GM03348 (cell line): Measurements from ENCODE around the gene ST6GALNAC1.

Source experiments
- DNase-seq: peaks from one replicate; pipeline ENCODE4 v3.0.0; 2012; ENCODE audit warnings: low spot score

Gene ST6GALNAC1, protein sequence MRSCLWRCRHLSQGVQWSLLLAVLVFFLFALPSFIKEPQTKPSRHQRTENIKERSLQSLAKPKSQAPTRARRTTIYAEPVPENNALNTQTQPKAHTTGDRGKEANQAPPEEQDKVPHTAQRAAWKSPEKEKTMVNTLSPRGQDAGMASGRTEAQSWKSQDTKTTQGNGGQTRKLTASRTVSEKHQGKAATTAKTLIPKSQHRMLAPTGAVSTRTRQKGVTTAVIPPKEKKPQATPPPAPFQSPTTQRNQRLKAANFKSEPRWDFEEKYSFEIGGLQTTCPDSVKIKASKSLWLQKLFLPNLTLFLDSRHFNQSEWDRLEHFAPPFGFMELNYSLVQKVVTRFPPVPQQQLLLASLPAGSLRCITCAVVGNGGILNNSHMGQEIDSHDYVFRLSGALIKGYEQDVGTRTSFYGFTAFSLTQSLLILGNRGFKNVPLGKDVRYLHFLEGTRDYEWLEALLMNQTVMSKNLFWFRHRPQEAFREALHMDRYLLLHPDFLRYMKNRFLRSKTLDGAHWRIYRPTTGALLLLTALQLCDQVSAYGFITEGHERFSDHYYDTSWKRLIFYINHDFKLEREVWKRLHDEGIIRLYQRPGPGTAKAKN

DNA sequence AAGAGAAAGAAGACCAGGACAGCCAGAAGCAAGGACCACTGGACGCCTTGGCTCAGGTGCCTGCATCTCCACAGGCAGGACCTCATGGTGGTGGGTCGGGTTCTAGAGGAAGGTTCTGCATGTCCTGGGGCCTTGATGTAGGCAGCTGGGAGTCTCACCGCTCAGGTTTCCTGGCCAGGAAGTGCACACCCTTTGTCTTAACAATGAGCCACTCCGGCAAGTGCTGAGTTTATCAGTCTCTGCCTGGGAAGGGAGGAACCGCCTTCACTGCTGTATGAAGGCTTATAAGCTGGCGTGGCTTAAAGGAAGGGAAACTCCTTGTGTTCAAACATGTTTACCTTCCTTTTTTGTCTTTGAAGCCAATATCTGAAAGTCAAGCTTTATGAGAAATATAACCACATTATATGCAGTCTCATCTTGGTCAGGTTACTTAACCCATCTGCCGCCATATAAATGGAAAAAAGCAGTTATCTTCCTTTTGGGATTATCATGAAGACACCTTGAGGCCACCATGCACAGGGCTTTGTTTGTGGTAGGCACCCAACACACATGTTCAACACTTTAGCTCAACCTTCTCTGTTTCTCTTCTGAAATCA is at the start of gene ST6GALNAC1:
ST6GALNAC1 (minus strand) TSS at position 205 of the 596 bp plus-strand sequence; CDS start at position 86, 119 bp downstream.
- DNase-seq, result no peak

DNA sequence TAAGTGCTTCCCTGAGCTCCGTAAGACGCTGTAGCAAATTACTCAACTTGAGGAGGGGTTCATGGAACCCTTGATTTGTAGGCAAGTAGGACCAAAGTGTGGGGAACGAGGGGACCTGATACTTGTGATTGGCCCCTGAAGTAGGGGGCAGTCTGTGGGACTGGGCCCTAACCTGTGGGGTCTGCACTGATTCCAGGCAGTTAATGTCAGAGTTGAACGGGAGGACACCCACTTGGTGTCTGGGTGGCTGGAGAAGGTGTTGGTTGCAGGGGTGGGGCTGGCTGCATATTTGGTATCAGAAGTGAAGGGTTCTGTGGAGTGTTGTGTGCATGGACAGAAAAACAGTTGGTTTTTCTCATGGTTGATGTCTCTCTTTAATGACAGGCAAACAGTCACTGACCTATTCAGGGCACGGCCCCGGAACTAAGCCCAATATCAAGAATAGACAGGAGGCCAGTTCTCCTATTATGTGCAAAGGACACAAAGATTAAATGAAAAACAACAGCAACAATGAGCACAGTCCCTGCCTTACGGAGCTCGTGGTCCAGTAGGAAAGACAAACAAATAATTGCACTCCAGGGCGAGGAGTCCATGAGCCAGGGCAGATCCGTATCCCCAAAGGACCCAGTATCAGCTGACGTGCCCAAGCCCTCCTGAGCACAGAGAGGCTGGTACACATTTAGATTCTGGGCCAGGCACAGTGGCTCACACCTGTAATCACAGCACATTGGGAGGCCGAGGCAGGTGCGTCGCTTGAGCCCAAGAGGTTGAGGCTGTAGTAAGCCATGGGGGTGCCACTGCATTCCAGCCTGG is 48.0 kb upstream of the ST6GALNAC1 start:
- DNase-seq, result no peak

DNA sequence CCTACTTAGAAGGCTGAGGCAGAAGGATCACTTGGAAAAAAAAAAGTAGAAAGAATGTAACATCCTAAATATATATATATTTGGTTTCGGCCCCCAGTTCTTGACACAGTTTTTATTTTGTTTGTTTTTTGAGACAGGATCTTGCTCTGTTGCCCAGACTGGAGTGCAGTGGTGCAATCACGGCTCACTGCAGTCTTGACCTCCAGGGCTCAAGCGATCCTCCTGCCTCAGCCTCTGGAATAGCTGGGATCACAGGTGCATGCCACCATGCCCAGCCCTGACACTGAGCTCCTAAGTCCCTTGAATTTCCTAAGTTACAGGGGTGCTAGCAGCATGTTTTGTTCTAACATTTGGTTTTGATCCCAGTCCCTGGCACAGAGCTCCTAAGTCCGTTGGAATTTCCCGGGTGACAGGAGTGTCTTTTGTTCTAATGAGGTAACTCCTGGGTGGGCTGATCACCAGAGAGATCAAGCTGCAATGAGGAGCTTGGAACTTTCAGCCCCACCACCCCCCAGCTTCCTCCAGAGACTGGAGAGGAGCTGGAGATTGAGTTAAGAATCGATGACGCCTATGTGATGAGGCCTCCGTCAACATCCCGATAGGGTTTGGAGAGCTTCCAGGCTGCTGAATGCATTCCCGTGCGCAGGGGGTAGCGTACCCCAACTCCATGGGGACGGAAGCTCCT is 47.2 kb upstream of the ST6GALNAC1 start:
- no peak for DNase-seq

DNA sequence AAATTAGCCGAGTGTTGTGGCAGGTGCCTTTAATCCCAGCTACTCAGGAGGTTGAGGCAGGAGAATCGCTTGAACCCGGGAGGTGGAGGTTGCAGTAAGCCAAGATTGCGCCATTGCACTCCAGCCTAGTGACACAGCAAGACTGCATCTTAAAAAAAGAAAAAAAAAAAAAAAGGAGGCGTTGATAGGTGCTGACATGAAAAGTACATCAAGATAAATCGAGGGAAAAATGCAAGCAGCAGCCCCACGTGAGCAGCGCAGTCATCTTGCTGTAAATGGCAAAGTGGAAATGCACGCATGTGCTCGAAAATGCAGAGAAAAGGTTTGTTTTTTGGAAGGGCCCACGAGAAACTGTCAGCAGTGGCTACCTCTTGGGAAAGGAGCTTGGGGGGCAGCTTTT is 46.3 kb upstream of the ST6GALNAC1 start:
- no peak for DNase-seq

DNA sequence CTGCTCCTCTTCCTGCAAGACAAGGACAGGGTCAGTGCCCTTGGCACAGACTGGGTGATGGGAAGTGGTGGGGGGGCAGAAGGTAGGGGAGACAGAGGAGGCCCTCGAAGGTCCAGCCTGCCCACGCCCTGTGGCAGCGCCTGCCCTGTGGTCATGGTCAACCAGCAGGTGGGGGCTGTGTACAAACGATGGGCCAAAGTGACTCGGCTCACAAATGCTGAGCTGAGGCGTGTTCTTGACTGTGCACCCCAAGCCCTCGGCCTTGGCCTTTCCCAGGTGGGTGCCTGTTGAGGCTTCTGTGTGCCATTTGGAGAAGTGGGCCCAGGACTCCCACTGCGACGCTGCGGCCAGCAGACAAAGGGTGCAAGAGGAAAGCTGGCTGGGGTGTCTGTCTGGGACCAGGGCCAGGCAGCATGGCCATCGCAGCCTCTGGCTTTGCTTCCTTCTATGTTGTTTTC is 44.6 kb upstream of the ST6GALNAC1 start:
- DNase-seq, result no peak

DNA sequence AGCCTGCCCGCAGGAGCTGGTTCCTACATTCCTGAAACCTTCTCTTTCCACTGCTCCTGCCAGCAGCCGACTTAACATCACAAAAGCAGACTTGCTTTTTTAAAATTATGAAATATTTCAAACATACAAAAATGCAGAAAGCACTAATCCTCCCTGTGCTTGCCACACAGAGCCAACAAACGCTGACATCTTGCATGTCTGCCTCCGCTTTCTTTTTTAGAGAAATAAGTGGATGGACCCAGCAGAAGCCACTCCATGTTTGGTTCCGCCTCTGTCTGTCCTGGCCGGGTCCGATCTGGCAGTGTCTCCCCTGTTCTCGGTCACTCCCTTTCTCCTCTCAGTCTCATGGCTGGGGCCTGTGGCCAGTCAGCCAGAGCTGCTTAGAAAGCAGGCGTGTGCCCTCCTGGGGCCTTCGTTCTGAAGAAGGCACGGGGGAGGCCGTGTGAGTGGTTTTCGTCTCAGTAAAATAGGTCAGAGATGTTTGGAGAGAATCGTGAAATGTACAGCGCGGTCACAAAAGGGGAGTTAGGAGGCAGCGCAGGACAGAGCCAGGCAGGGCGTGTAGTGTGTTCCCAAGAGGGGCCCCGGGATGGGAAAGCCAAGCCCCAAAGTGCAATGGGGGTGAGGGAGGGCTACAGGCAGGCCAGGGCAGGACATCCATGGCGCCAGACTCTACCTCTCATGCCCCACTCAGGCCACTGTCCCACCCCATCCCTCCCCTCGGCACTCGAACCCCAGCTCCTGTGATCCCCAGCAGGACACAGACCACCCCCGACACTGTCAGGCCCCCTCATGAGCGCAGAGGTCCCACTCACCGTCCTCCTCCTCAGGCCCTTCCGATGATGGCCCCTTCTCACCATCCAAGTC is 44.0 kb upstream of the ST6GALNAC1 start:
- peak; percentile 73 for DNase-seq

DNA sequence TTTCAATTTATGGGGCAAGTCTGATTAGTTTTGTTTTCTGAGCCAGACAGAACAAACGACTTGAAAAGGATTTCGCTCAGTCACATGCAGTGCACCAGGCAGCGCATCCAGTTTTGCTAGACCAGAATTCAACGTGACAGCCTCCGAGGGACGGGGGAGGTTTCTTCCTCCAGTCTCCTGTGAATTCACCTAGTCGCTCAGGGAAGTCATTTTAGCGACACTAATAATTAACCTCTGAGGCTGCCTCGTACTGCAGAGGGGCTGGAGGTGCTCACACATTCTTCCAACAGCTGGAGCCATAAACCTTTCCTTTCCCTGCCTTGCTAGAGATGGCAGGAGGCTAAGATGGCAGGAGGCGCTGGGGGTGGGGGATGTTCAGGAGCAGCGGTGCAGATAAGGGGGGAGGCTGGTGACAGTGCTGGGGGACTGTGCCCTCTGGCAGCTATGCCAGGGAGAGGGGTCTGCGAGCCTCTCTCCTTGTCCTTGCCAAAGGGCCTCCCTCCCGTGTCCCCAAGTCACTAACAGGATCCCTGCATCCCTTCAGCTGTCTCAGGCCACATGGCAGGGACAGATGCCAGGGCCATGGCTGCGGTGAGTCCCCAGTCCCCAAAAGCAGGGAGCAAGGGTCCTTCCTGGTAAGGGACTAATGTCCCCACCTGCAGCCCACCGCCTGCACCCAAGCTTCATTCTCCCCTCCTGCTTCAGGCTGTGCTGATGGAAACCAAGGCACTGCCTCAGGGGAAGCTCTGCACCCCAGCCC is 43.2 kb upstream of the ST6GALNAC1 start:
- no peak for DNase-seq

DNA sequence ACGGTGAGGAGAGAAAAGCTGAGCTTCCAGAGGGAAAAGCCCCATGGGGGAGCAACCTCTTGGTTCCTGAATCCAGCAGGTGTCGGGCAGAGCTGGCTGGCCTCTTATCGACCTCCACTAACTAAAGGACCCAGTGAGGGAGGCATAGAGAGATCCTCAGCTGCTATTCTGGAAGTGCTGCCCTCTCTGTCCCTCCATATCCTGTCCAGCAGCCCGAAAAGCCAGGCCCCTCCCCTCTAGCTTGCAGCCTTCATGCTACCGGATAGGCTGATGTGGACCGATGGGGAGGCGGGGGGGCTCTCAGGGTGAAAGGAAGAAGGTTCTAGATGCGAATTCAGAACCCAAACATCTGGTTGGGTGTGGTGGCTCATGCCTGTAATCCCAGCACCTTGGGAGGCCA is 42.3 kb upstream of the ST6GALNAC1 start:
- DNase-seq, result no peak

DNA sequence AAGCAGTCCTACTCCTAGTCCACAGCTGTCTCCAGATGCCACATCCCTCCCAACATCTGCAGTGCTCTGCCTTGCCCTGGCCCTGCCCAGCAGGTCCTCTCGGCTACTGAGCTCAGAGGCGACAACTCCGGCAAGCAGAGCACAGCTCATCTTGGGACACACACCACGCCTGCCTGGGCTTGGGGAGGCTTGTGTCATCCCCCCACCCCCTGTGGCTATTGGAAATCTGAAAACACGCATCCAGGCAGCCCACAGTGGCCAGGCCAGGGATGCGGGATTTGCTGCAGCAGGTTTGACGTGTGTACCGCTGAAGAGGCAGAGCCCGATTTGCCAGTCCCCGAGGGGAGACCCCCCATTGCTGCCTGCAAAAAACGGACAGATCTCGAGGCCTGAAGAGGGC is 41.8 kb upstream of the ST6GALNAC1 start:
- DNase-seq, result no peak

DNA sequence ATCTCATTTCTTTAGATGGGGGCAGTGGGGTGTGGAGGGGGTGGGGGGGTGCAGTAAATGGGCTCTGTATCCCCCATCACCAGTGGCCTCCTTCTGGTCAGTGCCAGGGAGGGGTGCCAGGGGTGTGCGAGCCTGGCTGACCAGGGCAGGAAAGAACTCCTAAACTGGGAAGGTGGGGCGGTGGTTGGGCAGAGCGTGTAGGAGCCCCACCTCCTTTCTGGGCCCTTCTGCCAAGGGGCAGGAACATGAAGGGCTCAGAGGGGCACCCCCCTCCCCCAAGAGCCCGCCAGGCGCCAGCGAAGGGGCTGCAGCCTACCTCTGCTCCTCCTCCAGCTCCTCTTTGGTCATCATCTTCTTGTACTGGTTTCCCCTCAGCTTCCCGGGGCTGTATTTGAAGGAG is 41.2 kb upstream of the ST6GALNAC1 start:
- no peak for DNase-seq

DNA sequence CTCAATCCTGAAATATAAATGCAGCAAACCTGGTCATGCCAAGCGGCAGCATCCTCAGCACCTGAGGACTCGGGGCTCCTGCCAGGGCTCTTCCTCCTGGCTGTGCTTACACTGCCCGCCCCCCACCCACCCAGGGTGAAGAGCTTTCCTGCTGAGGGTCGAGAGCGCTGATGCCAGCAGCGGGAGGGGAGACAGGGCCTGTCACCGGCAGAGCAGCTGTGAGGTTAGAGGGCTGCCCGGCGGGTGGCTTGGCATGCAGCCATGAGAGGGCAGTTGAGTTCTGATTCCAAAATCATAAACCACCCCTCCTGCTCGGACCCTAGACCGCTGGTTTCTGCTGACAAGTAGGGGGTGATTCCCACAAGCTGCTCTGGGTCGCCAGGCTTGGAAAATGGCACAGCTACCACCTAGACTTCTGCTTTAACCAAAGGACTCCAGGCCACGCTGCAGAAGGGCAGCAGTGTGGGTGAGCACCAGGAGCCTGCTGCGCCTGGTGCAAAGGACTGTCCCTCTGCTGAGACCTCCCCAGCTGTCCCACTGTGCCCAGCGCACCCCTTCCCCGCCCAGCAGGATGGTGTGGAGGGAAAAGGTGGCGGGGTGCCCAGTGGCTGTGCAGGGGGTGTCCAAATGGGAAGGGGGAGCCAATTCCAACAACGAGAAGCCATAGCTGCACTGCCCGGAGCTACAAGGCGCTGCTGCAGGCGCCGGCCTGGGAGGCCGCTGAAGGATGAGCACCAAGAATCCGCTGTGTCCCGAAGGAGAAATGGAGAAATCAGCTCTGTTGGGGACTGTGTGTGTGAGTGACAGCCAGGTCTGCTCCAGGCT is 40.6 kb upstream of the ST6GALNAC1 start:
- DNase-seq, result no peak

DNA sequence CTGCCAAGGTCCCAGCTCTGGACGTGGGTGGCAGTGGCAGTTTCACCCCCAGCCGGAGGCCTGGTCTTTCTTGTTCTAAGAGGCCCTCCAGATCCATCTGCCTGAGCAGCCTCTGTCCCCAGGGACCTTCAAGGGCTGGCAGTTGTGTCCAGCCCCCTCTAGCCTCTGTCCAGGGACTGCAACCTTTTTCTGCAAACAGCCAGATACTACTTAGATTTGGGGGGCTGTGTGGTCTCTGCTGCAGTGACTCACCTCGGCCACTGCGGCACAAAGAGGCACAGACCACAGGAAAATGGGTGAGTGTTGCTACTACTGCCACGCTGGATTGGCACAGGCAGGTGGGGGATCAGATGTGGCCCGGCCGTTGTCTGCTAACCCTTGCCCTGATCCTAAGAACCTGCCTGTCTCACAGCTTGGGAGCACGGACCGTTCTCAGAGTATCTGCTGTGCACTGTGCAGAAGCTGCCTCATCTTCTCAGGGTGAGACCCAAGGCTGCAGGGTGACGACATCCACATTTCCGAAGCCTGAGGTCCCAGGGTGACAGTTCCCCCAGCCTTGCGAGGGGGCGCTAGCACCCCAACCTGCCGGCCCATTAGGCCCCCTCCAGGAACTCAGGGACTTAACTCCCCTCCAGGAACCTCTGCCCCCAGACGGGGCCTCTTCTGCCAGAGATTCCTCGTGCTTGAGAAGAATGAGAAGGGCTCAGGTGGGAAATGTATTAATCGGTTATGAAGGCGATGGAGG is 39.6 kb upstream of the ST6GALNAC1 start:
- no peak for DNase-seq

DNA sequence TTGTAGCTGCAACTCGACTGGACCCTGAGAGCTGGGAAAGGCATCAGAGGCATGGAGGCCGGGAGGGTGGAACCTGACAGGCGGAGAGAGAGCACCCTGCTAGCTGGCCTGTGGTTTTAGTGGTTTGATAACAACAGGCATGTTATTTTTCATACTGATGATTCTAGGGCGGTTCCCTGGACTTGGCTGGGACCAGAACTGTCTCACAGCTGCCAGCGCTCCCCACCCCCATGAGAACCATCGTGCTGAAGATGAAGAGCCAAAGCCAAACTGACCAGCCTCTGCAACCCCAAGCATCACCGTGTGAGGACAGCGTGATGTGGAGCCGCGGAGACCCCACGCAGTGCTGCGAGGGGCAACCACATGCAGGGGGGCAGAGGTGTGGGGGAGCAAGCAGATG is 38.7 kb upstream of the ST6GALNAC1 start:
- DNase-seq, result peak; percentile 49

DNA sequence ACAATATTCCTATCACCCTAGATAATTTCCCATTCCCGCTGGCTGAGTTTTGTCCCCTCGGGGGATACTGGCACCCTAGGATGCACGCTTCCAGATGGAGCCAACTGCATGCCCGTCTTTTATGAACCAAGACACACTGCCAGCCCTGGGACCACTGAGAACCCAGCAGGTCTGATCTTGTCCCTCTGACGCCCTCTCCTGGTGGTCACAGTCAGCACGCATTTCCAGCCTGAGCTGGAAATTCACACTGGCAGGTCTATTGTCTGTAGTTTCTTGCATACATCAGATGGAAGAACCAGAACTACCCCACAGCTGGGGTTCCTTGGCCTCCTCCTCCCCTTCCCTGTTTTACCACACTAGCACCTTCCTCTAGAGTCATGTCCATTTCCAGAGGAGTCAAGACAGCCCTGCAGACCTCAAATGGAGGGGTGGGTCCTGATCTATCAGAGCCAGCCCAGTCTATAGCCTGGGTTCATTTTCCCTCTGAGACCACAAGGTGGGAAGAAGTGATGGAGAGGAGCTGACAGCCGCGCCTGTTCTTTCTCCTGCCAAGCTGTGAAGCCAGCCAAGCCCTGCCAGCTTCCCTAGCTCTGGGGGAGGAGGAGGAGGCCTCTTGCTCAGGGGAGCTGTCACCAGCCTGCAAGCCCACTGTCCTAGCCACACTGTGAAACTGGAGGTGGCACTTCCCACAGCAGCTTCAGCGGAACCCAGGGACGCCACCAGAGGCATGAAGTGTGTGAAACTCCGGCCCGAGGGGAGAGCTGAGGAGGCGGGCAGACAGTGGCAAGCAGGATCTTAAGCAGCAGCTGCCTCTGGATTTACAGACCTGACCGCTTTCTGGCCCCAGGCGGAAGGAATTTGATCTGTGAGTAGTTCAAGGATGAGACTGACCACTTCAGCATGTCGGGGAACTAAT is 37.9 kb upstream of the ST6GALNAC1 start:
- peak; percentile 62 for DNase-seq

DNA sequence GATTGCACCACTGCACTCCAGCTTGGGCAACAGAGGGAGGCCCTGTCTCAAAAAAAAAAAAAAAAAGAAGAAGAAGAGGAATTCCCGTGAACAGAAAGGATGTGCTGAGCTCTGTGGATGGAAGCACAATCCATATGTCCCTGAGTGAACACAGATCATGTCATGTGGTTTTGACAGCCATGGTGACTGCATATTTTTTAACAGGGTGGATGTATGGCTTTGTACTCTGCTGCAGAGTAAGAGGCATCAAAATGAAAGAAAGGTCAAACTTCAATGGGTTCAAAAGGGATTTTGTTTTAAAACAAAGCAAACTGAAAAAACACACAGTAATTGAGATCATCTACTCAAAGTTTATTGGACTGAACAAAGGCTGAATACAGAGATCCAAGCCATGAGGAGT is 35.7 kb upstream of the ST6GALNAC1 start:
- no peak for DNase-seq

DNA sequence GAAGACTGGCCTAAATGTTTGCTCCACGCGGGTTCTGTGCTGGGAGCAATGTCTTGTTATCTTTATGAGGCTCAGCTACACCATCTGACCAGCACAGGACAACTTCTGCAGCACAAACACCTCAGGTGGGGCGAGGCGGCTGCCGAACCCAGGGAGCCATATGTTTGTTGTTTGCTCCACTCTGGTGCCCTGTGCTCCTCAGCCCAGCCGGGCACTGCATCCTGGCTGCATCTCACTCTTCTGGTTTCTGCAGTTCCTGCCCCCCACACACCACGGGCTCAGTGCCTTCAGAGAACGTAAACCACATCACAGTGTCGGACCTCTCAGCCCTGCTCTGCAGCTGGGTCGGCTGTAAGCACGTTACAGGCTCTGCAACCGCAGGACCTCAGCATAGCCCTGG is 34.8 kb upstream of the ST6GALNAC1 start:
- no peak for DNase-seq

DNA sequence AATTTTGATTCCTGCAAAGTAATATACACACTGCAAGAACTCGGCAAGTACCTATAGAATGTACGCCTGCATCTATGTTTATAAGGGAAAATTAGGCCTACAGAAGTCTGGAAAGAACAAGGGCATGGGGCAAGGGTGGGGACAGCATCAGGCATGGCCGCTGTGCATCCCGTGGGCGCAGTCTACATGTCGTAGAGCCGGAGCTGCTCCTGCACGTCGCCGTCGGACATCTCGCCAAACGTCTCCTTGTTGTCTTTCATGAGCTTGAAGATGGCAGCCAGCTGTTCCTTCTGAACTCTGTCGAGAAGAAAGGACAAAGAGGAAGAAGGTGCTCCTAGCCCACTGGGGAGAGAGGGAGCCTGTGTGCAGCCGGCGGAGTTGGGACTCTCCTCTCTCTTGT is 33.8 kb upstream of the ST6GALNAC1 start:
- DNase-seq, result no peak
